ENCODE results near the gene MRM2.

Gene MRM2

GRCh38 chr7:2231992-2232765 is 9.8 kb downstream of the MRM2 start:
- H3K27ac ChIP-seq = peak overlapping the region; percentile 89

GRCh38 chr7:2230882-2231281 is 11.1 kb downstream of the MRM2 start:
- H3K27ac ChIP-seq = no peak overlapping the region

More at GRCh38 chr7:2231992-2232765, 9.8 kb downstream of the MRM2 start:
- no peak for TF ChIP-seq CTCF (conservative IDR thresholded peaks at IDR 0.05)
- TF ChIP-seq ZFX (IDR thresholded peaks at IDR 0.05) = peak; percentile 64; the same call in 1 of the 2 replicates

GRCh38 chr7:2230226-2230625 is 11.8 kb downstream of the MRM2 start:
- TF ChIP-seq ZFX (IDR thresholded peaks at IDR 0.05) (no peak), CTCF (conservative IDR thresholded peaks at IDR 0.05) (no peak)

More at GRCh38 chr7:2230882-2231281, 11.1 kb downstream of the MRM2 start:
- TF ChIP-seq ZFX (IDR thresholded peaks at IDR 0.05) (no peak), CTCF (conservative IDR thresholded peaks at IDR 0.05) (no peak)

GRCh38 chr7:2229467-2229866 is 12.5 kb downstream of the MRM2 start:
- no peak overlapping the region for H3K27ac ChIP-seq
- TF ChIP-seq ZFX (IDR thresholded peaks at IDR 0.05) = no peak

More at GRCh38 chr7:2230226-2230625, 11.8 kb downstream of the MRM2 start:
- no peak overlapping the region for H3K27ac ChIP-seq

- H3K27ac ChIP-seq = no peak overlapping the region
- TF ChIP-seq CTCF (conservative IDR thresholded peaks at IDR 0.05) = no peak
- TF ChIP-seq ZFX (IDR thresholded peaks at IDR 0.05) = no peak
Measured at GRCh38 chr7:2228921-2229320, 13.1 kb downstream of the MRM2 start.

- no peak overlapping the region for H3K27ac ChIP-seq
Measured at GRCh38 chr7:2227699-2228098, 14.3 kb downstream of the MRM2 start.

GRCh38 chr7:2225830-2226229 is 16.2 kb downstream of the MRM2 start:
- no peak for TF ChIP-seq CTCF (conservative IDR thresholded peaks at IDR 0.05)
- no peak for TF ChIP-seq ZFX (IDR thresholded peaks at IDR 0.05)
- no peak overlapping the region for H3K27ac ChIP-seq

More at GRCh38 chr7:2227699-2228098, 14.3 kb downstream of the MRM2 start:
- TF ChIP-seq CTCF (conservative IDR thresholded peaks at IDR 0.05) = no peak
- no peak for TF ChIP-seq ZFX (IDR thresholded peaks at IDR 0.05)

GRCh38 chr7:2225336-2225735 is 16.7 kb downstream of the MRM2 start:
- TF ChIP-seq ZFX (IDR thresholded peaks at IDR 0.05) (no peak), CTCF (conservative IDR thresholded peaks at IDR 0.05) (no peak)
- H3K27ac ChIP-seq = no peak overlapping the region

Data from C4-2B (cell line).